ENCODE data around the gene DBNDD1. TPM values are rescaled to one million over a fixed set of nuclear protein-coding genes. Genes with fewer than 3 reads are reported as not detected.

The DBNDD1 gene
- total RNA-seq, 4 donors from 2014 or later: 7.4 to 12.8 (median 10.3) TPM

- no peaks in the 10 kb centered on the region for H3K4me1 ChIP-seq
- peaks cover 50 to 63% of the 10 kb centered on the region in 2 donors for H3K36me3 ChIP-seq
- DNase-seq: no peak
- H3K9me3 ChIP-seq: no peaks in the 10 kb centered on the region
- no peak overlapping the region for H3K4me3 ChIP-seq (replicated peaks in 1 of 3)
- H3K27me3 ChIP-seq: no peaks in the 10 kb centered on the region
- 91 to 96% methylated on average over 9 of the region's 9 CpGs for WGBS, 2 donors
- intact Hi-C loops (cut with DNase I): no loop called here
- H3K27ac ChIP-seq: no peak overlapping the region
- TF ChIP-seq POLR2A (IDR thresholded peaks at IDR 0.05): no peak
- TF ChIP-seq CTCF (IDR thresholded peaks at IDR 0.05): no peak
These were observed 36.9 kb downstream of the DBNDD1 start for GRCh38 chr16:89982318-89982717.

- TF ChIP-seq POLR2A (IDR thresholded peaks at IDR 0.05) (no peak), CTCF (IDR thresholded peaks at IDR 0.05) (no peak)
- no peak for DNase-seq
- Histone ChIP-seq H3K27me3 (no peaks in the 10 kb centered on the region), H3K9me3 (no peaks in the 10 kb centered on the region), H3K4me1 (no peaks in the 10 kb centered on the region), H3K27ac (no peak overlapping the region), H3K36me3 (peaks cover 46 to 61% of the 10 kb centered on the region in 2 donors), H3K4me3 (replicated peaks in 1 of 3) (no peak overlapping the region)
- intact Hi-C loops (cut with DNase I): no loop called here
- 92 to 97% methylated on average over 8 of the region's 8 CpGs for WGBS, 2 donors
These were observed 37.8 kb downstream of the DBNDD1 start for GRCh38 chr16:89981414-89981813.

GRCh38 chr16:89974870-89975269, 44.4 kb downstream of the DBNDD1 start:
- Histone ChIP-seq H3K27me3 (no peaks in the 10 kb centered on the region), H3K9me3 (no peaks in the 10 kb centered on the region), H3K36me3 (peaks cover 0 to 3% of the 10 kb centered on the region in 2 donors), H3K4me1 (peaks cover 16 to 20% of the 10 kb centered on the region in 2 donors), H3K27ac (no peak overlapping the region), H3K4me3 (replicated peaks in 1 of 3) (no peak overlapping the region)
- TF ChIP-seq CTCF (IDR thresholded peaks at IDR 0.05) (no peak), POLR2A (IDR thresholded peaks at IDR 0.05) (no peak)
- 95% methylated on average over 2 of the region's 2 CpGs for WGBS, 2 donors
- intact Hi-C loops (cut with DNase I): no loop called here
- no peak for DNase-seq

GRCh38 chr16:89973654-89974335, 45.5 kb downstream of the DBNDD1 start:
- DNase-seq: no peak
- 95 to 98% methylated on average over 13 of the region's 13 CpGs for WGBS, 2 donors
- TF ChIP-seq POLR2A (IDR thresholded peaks at IDR 0.05): no peak
- TF ChIP-seq CTCF (IDR thresholded peaks at IDR 0.05): no peak
- H3K4me3 ChIP-seq (replicated peaks in 1 of 3): peak overlapping the region in 1 of 3 donors; percentile 53
- intact Hi-C loops (cut with DNase I): no loop called here
- H3K9me3 ChIP-seq: no peaks in the 10 kb centered on the region
- peaks cover 16 to 20% of the 10 kb centered on the region in 2 donors for H3K4me1 ChIP-seq
- no peaks in the 10 kb centered on the region for H3K27me3 ChIP-seq
- H3K36me3 ChIP-seq: peaks cover 0 to 3% of the 10 kb centered on the region in 2 donors
- H3K27ac ChIP-seq: no peak overlapping the region

GRCh38 chr16:89973235-89973634, 46.0 kb downstream of the DBNDD1 start:
- peak overlapping the region in 2 of 3 donors; percentile 91 to 93 for H3K27ac ChIP-seq
- DNase-seq: no peak
- TF ChIP-seq POLR2A (IDR thresholded peaks at IDR 0.05): no peak
- TF ChIP-seq CTCF (IDR thresholded peaks at IDR 0.05): no peak
- no peaks in the 10 kb centered on the region for H3K9me3 ChIP-seq
- H3K4me3 ChIP-seq (replicated peaks in 1 of 3): peak overlapping the region; percentile 53 to 99 (median 88)
- H3K27me3 ChIP-seq: no peaks in the 10 kb centered on the region
- peaks cover 16 to 20% of the 10 kb centered on the region in 2 donors for H3K4me1 ChIP-seq
- intact Hi-C loops (cut with DNase I): no loop called here
- 14 to 15% methylated on average over 14 of the region's 14 CpGs for WGBS, 2 donors
- peaks cover 0 to 3% of the 10 kb centered on the region in 2 donors for H3K36me3 ChIP-seq

Data from thyroid gland (tissue), 4 donors.